HEK293T (cell line): ENCODE results near the gene PHYKPL.

Experiments
- BHLHE40 ChIP-seq: fragments of 450-650 bp; IDR thresholded peaks from 2 replicates; pipeline ENCODE4 v1.6.1; 2016; ENCODE audit warnings: mild to moderate bottlenecking, moderate library complexity, borderline replicate concordance
- ELF4 ChIP-seq: fragments of 450-650 bp; IDR thresholded peaks from 2 replicates; pipeline ENCODE4 v1.6.1; 2017; ENCODE audit warnings: antibody characterized with exemption
- FOXM1 ChIP-seq: fragments of 450-650 bp; IDR thresholded peaks from 2 replicates; pipeline ENCODE4 v1.6.1; 2017; ENCODE audit warnings: mild to moderate bottlenecking, borderline replicate concordance
- L3MBTL2 ChIP-seq: fragments of 450-650 bp; conservative IDR thresholded peaks from 2 replicates; pipeline ENCODE4 v1.6.1; 2016; ENCODE audit warnings: mild to moderate bottlenecking
- SP1 ChIP-seq: fragments of 450-650 bp; IDR thresholded peaks from 2 replicates; pipeline ENCODE4 v1.6.1; 2017

DNA sequence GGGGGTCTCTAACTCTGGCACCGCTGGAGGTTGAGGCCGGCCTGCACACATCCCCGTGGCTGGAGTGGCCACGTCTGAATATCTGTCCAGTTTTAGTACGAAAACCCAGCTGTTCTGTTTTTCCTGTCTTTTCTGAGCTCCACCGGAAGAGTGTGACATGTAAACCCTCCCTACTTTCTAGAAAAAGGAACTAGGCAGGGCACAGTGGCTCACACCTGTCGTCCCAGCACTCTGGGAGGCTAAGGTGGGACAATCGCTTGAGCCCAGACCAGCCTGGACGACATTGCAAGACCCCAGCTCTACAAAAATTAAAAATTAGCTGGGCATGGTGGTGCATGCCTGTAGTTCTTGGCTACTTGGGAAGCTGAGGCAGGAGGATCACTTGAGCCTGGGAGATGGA is 8.2 kb upstream of the PHYKPL start:
- no peak for TF ChIP-seq BHLHE40
- no peak for TF ChIP-seq ELF4
- TF ChIP-seq SP1 = no peak
- no peak for TF ChIP-seq FOXM1
- no peak for TF ChIP-seq L3MBTL2
